ENCODE data around the gene ROS1.

DNA sequence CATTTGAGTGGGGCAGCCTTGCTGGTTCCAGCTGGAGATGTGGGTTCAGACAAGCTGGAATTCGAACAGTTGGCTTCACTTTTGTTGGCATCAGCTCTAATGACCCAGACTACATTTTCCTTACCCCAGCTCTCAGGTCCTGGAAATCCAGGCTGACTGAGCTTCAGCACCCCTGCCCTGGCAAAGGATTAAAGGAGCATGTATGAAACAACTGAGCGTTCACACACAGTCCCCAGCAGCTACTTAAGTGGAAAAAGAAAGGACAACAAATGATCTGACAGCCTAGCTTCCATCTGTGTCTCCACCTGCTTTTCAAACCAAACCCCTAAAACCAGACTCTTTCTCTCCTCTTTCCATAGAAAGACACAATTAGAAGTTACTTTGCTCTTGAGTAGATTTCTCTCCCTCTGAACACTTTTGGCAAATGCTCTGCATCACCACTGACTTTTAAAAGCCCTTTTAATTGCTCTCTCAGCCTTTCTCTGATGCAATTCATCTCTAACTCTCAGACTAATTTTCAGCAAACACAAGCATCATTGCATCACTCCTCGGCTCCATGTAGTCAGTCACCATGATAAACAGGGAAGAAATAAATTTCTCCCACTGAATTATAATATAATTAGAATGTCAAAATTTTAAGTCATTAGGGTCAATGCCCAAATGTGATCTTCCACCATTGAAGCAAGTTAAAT is 28.1 kb downstream of the ROS1 start:
- no peak for TF ChIP-seq MAX (IDR thresholded peaks at IDR 0.05; ENCODE audit: insufficient read depth, insufficient read length)
- TF ChIP-seq POLR2A (IDR thresholded peaks at IDR 0.05; ENCODE audit: low read depth, low read length) = no peak
- TF ChIP-seq, protein P1, sequence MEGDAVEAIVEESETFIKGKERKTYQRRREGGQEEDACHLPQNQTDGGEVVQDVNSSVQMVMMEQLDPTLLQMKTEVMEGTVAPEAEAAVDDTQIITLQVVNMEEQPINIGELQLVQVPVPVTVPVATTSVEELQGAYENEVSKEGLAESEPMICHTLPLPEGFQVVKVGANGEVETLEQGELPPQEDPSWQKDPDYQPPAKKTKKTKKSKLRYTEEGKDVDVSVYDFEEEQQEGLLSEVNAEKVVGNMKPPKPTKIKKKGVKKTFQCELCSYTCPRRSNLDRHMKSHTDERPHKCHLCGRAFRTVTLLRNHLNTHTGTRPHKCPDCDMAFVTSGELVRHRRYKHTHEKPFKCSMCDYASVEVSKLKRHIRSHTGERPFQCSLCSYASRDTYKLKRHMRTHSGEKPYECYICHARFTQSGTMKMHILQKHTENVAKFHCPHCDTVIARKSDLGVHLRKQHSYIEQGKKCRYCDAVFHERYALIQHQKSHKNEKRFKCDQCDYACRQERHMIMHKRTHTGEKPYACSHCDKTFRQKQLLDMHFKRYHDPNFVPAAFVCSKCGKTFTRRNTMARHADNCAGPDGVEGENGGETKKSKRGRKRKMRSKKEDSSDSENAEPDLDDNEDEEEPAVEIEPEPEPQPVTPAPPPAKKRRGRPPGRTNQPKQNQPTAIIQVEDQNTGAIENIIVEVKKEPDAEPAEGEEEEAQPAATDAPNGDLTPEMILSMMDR (IDR thresholded peaks at IDR 0.05; ENCODE audit: extremely low read depth in 1 of 2, insufficient read depth in 1 of 2, low read depth in 1 of 2, low read length in 2 of 2) = no peak
- TF ChIP-seq EZH2 (IDR thresholded peaks at IDR 0.05; ENCODE audit: borderline replicate concordance, low read depth, low read length, severe bottlenecking) = no peak
- no peak for TF ChIP-seq POLR2AphosphoS5 (IDR thresholded peaks at IDR 0.05; ENCODE audit: insufficient read depth, low read depth, low read length)
- TF ChIP-seq FOS (IDR thresholded peaks at IDR 0.05; ENCODE audit: borderline replicate concordance, insufficient read depth, low read length) = no peak
- TF ChIP-seq MYC (IDR thresholded peaks at IDR 0.05; ENCODE audit: low read depth, low read length) = no peak
- no peak for TF ChIP-seq JUN (IDR thresholded peaks at IDR 0.05; ENCODE audit: borderline replicate concordance, insufficient read depth, insufficient read length, low read depth)
